ENCODE measurements around the gene ERAP2.
"Not testable (repeated sequence)": the region's sequence is repeated elsewhere in the genome, so short reads cannot be mapped to it uniquely, and the experiment has no call there.

Gene ERAP2

DNA sequence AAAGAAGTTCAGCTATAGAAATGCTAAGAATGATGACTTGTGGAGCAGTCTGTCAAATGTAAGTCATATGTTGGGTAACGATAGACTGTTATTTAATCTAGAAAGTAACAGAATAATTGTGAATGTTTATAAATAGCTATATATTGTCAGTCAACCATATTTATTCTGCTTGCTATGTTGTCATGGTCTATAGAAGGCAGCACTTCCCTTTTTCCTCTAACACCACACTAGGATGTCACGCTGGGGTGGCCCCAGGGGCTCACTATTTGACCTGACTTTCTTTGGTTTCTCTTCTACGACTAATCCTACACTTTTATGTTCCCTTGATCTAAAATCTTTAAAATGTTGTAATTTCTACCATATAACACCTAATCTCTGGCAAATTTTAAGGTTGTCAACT is 20.5 kb downstream of the ERAP2 start:
- DNase-seq (ENCODE audit: low read depth), result no peak

DNA sequence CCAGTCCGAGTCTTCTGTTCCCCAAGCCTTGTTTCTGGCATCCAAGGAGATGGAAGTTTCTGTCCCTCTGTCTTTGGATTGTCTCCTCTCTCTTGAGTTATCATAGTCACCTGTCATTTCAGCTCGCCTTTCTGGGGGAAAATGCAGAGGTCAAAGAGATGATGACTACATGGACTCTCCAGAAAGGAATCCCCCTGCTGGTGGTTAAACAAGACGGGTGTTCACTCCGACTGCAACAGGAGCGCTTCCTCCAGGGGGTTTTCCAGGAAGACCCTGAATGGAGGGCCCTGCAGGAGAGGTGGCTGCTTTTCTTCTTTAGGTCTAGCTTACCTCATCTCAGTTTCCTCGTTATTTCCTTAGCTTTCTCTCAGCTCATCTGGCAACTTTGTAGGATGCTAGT is 25.1 kb downstream of the ERAP2 start:
- DNase-seq (ENCODE audit: low read depth), result no peak

DNA sequence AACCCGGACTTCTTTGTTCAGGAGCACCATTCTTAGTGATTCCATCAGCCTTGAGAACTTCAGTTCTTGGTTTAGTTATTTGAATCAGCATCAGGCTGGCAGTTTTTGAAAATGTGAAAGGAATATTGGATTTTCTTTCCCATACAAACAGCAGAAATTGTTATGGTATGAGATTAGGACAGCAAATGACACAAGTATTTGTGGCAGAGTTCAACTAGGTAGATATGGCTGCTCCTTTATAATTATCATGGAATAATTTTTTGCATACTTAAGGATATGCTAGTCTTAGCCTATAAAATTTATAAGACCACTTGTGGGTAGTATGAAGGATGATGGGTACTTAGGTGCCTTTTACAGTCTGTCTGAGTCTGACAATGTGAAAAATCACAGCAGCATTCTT is 25.5 kb downstream of the ERAP2 start:
- no peak for DNase-seq (ENCODE audit: low read depth)

DNA sequence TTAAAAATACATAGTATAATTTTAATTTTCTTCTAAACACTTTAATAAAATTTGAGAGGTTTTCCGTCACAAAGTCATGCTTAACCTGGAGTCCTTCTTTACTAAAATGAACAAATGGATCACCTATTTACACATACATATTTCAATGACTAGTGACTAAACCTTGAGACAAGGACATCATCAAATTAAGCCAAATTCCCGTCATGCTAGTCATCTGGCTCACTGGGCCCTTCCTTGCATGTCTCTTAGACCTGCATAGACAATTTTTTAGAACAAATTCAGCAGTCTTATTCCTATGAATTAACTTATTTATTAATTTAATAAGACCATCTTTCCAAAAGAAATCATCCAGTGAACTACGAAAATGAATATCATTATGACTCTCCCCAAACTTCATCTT is 26.6 kb downstream of the ERAP2 start:
- no peak for DNase-seq (ENCODE audit: low read depth)

DNA sequence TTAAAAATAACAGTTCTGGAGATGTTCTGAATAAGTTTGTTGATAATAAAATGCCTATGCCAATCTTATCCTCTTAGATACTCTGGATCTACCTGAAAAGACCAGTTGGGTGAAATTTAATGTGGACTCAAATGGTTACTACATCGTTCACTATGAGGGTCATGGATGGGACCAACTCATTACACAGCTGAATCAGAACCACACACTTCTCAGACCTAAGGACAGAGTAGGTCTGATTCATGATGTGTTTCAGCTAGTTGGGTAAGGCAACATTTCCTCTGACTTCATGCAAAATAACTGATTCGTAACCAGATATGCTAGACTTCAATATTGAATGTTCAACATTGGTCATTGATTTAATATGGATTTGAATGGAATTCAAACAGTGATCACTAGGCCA is 27.0 kb downstream of the ERAP2 start:
- DNase-seq (ENCODE audit: low read depth), result no peak

DNA sequence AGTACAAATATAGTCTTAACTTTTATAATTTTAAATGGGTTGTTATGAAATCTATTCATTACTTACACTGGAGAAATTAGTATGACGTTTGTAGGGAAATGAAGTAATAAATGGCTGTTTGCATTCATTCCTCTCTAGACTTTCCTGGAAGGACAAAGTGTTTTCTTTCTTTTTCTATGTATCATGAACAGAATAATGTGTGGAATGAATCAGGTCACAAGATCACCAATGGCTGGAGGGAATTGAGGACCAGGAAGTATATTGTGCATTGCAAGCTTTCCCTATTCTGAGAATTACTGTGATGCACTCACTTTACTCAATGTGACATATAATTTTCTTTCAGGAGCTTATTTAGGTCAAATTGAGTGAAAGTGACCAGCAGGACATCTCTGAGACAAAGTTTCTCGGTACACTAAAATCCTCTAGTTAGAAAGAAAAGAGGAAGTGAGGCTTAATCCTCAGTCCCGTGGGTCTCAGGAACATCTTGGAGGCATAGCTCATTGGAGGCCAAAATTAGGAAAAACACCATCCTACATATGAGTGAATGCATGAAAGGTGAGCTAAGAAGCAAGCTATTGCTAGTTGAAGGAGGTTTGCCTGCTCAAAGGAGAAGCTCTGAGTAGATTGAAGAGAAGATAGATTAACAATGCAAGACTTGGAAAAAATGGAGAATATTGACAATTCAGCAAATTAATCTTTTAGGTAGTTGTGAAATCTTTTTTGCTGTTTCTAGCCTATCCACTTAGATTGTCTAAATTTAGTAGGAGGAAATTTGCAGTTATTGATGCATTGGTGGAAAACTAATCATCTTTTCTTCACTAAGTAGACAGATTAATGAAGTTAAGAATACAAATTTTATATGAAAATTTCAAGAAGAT is 28.0 kb downstream of the ERAP2 start:
- DNase-seq (ENCODE audit: low read depth), result no peak

DNA sequence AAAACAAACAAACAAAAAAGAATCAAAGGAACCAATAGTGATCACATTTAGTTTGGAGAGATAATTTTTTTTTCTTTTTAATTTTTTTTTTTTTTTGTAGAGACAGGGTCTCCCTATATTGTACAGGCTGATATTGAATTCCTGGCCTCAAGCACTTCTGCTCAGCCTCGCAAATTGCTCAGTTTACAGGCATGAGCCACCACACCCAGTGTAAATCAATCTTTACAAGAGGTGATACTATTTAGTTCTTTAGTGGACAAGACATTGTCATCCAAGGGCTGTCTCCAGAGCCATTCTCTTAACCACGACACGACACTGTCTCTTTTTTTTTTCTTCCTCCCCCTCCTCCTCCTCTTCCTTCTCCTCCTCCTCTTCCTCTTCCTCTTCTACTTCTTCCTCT is 29.6 kb downstream of the ERAP2 start:
- no peak for DNase-seq (ENCODE audit: low read depth)

DNA sequence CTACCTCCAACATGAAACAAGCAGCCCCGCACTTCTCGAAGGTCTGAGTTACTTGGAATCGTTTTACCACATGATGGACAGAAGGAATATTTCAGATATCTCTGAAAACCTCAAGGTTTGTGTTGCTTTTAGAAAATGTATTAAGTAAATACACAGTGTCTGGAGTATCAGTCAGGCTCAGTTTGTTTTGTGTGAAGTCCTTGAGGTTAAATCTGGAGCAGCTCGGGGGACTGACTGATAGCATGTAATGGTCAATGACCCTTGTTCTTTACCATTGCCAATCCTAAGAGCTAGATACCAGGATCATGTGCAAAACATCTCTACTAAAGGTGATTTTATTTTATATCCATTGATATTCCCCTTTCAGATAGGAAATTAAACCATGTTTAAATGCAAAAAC is 32.7 kb downstream of the ERAP2 start:
- no peak for DNase-seq (ENCODE audit: low read depth)

DNA sequence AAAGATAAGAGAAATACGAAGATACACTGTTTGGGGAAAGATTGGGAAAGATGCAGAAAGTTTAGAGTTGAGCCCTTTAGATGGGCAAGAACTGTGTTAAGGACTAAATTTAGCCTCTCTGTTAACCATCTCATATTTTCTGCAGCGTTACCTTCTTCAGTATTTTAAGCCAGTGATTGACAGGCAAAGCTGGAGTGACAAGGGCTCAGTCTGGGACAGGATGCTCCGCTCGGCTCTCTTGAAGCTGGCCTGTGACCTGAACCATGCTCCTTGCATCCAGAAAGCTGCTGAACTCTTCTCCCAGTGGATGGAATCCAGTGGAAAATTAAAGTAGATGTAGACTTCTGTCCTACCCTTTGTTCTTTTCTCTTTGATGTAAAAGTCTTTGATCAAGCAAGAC is 33.1 kb downstream of the ERAP2 start:
- no peak for DNase-seq (ENCODE audit: low read depth)

DNA sequence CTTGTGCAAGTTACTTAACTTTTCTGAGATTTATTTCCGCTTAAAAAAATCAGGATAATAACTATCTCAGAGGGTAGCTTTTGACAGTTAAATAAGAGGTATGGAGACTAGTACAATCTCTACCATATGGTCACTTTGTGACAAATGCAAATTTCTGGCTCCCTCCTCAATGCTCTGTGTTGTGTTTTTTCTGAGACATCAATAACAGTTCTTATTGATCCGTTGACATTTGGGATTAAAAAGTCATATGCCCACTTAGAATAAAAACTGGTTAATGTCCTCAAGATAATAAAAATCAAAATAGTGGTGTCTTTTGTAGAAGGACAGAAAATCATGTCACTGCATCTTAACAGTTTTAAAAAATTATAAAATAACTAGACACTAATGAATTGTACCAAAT is 34.8 kb downstream of the ERAP2 start:
- no peak for DNase-seq (ENCODE audit: low read depth)

DNA sequence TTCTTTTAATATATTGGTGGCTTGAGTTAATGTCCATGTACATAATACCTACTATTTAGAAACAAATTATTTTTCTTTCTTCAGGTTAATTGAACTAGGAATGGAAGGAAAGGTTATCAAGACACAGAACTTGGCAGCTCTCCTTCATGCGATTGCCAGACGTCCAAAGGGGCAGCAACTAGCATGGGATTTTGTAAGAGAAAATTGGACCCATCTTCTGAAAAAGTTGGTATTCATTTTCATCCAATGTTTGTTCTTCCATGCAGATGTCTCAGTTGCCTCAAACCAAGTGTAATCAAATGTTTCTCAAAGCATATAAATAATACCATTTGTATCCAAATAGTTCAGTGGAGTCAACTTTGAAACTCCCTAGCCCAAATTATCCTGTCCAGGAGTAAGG is 36.9 kb downstream of the ERAP2 start:
- no peak for DNase-seq (ENCODE audit: low read depth)

DNA sequence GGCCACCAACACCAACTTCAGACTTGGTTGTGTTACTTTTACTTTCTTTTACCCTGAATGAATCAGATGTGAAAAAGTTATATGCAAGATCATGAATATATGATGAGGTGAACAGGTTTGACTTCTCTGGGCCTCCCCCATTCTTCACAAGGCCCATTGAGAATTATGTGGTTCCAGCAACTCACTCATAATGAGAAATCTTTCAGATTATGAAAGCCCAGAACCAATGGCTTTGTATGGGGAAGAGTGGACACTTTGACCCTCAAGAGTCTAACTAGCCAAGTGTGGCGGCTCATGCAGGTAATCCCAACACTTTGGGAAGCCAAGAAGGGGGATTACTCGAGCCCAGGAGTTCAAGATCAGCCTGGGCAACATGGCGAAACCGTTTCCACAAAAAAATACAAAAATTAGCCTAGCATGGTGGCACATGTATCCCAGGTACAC is 43.5 kb downstream of the ERAP2 start:
- DNase-seq (ENCODE audit: low read depth), result no peak

DNA sequence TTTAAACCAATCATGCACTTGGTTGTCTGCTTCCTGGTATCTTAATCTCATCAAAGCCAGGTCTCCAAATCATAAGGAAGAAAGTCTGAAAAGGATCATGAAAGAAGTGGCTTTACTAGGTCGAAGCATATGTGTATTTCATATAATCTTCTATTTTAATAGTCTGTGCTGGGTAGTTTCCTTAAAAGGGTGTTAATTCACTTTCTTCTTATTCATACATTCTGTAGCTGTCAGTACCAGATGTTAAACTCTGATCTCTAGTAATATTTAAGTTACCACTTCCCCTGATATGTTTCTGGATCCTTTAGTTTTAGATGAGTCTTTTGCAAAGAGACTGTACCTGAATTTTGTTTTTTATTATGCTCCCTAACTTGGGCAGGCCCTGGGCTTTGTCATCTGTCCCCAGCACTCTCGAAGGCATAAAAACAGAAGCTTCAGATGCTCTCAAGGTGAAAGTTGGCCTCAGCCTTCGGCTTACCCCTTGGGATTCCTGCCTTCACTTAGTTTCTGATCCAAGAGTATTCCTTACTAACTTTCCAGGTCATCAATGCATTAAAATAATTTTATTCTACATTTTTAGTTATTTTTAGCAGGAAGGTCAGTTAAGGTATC is 44.5 kb downstream of the ERAP2 start:
- DNase-seq (ENCODE audit: low read depth), result no peak

DNA sequence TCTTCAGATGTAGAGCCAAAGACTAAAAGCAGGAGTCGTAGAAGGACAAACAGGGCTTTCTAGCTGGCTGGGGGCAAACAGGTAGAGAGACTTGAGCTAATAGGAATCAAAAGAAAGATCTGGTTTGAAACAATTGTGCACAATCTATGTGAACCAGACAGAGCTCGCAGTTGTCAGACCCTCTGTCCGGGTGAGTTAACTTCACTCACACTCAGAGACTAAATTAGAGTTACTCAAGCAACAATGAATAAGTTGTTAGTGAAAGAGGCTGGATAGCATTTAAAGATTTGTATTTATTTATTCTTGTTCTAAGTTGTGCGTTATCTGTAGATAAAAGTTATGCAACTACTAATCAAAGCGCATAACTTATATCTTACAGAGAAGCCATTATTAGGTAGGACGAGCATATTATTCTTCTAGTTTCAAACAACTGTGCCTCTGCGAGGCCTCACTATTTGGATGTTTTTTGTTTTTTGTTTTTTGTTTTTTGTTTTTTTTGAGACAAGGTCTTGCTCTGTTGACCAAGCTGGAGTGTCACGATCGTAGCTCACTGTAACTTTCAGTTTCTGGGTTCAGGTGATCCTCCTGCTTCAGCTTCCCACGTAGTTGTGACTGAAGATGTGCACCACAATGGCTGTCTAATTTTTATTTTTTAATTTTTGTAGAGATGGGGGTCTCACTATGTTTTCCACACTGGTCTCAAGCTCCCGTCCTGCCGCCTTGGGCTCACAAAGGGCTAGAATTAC is 46.4 kb downstream of the ERAP2 start:
- no peak for DNase-seq (ENCODE audit: low read depth)

DNA sequence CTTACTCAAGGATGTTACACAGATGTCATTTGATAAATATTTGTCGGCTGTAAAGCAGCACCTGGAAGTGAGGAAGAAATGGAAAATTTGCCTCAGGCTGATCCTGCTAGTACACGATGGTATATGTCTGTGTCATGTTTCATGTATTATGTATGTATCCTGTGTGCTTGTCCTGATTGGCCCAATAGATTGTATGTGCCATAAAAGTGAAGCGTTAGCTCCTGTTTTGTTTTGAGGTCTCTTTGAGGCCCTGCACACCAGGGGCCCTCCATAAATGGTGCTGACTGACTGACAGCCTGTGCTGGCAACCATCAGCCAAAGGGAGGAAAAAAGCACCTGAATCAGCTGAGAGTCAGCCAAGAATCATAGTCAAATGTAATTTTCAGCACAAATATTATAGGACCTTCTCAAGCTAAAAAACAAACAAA is 47.7 kb downstream of the ERAP2 start:
- no peak for DNase-seq (ENCODE audit: low read depth)

DNA sequence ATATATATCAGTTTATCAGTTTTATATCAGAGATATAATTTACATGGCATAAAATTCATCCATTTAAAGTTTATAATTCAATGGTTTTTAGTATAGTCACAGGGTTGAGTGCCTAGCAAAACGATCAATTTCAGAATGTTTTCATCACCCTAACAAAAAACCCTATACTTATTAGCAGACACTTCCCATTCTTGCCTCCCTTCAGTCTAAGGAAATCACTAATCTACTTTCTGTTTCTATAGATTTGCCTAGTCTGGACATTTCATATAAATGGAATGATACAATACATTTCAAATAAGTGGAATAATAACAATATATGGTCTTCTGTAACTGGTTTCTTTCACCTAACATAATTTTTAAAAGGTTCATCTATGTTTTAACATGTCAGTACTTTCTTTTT is 50.0 kb downstream of the ERAP2 start:
- DNase-seq (ENCODE audit: low read depth), result no peak

DNA sequence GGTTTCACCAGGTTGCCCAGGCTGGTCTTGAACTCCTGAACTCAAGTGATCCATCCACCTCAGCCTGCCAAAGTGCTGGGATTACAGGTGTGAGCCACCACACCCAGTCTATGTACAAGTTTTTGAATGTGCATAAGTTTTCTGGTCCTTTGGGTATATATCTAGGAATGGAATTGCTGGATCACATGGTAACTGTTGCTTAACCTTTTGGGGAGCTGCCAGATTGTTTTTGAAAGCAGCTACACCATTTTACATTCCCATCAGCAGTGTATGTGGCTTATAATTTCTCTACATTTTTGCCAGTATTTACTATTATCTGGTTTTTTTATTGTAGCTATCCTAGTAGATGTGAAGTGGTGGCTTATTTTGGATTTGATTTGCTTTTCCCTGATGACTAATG is 50.7 kb downstream of the ERAP2 start:
- DNase-seq (ENCODE audit: low read depth), result no peak

DNA sequence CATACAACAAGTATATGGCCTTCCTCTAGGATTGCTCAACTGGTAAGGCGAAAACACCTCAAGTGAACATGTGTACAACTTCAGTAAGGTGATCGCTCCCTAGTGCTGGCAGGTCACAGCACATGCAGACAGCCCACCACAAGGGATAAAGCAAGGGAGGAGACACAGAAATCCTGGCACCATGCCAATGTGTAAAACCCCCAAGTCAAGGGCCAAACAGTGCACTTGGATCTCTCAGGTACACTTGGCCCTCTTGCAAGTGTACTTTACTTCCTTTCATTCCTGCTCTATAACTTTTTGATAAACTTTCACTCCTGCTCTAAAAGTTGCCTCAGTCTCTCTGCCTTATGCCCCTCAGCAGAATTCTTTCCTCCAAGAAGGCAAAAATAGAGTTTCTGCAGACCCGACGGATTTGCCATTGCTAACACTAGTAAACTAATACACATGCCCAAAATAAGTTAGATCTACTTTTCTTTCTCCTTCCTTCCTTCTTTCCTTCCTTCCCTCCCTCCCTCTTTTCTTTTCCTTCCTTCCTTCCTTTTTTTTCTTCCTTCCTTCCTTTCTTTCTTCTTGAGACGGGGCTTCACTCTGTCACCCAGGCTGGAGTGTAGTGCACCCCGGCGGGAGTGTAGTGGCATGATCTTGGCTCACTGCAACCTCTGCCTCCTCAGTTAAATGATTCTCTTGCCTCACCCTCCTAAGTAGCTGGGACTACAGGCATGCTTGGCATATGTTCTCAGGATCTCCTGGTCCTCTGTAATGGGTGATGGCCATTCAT is 52.8 kb downstream of the ERAP2 start:
- DNase-seq (ENCODE audit: low read depth), result no peak

DNA sequence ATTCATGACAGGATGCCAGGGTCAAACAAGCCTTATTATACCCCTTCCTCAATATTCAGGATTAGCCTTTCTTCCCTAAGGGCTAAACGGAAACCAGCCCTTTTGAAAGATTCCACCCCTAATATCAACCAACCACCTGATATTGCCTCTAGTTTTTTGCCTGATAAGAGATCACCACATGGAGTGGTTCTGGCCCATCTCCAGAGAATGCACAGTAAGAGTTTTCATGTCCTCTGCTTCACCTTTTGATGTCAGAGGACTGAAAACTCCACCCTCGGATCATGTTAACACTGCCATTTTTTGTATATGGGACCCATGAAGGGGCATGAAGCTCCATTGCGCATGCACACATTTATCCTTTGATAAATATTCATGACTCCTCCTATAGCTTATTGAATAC is 53.8 kb downstream of the ERAP2 start:
- DNase-seq (ENCODE audit: low read depth), result no peak

DNA sequence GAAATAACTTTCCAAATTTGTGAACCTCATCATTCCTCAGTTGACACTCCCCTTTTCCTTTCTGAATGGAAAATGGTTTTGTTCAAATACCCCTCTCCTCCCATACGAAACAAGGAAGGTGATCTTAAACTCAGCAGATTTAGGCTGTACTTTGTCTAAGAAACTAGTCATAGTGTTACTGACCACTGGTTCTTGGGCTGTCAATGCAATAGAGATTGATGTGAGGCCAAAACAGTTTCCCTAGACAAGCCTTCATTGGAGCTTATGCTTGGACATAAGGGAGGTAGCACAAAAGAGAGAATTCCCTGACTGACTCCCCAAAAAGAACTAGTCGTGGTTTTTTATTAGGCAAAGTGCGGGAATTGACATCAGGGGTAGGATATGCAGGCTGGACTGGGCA is 54.3 kb downstream of the ERAP2 start:
- DNase-seq (ENCODE audit: low read depth), result no peak

DNA sequence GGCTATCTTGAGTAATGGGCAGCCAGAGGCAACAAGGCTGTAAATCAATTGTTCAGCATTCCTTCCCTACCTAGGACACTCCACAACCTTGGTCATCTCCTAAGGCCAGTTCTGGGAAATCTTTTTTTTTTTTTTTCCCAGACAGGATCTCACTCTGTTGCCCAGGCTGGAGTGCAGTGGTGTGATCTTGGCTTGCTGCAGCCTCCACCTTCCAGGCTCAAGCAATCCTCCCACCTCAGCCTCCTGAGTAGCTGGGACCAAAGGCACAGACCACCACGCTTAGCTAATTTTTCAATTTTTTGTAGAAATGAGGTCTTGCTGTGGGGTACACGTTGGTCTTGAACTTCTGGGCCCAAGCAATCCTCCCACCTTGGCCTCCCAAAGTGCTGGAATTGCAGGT is 54.7 kb downstream of the ERAP2 start:
- DNase-seq (ENCODE audit: low read depth), result not testable (repeated sequence)

DNA sequence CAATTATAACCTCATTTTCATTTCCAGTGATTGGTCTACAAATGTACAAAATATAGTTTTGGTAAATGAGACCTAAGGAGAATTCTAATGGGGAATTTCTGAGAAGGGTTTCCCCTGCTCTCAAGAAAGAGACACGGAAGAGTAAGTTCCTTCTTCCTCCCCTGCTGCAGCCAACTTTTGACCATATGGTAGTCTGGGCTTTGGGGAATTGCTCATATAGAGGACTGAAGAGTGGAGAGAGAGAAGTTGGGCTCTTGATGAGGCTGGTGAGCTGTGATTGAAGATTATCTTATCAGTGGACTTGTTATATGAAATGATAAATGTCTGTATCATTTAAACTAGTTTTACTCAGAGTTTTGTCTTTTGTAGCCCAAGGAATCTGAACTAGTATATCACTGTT is 55.3 kb downstream of the ERAP2 start:
- no peak for DNase-seq (ENCODE audit: low read depth)

Data from stimulated activated CD8-positive, alpha-beta memory T cell treated with anti-CD3 and anti-CD28 coated beads, Interleukin-12 subunit alpha, Interleukin-12 subunit beta, amount 100 ng/mL, for 1 hour (primary cell).